GM21367 (cell line): Measurements from ENCODE around the gene WLS.
"Not testable (repeated sequence)": the region's sequence is repeated elsewhere in the genome, so short reads cannot be mapped to it uniquely, and the experiment has no call there.

ENCODE experiments used
- ATAC-seq: cut with Tn5 transposase; IDR thresholded peaks from one replicate; pipeline ENCODE4 v1.9.1; 2021; ENCODE audit not compliant: unreplicated experiment

The WLS gene

DNA sequence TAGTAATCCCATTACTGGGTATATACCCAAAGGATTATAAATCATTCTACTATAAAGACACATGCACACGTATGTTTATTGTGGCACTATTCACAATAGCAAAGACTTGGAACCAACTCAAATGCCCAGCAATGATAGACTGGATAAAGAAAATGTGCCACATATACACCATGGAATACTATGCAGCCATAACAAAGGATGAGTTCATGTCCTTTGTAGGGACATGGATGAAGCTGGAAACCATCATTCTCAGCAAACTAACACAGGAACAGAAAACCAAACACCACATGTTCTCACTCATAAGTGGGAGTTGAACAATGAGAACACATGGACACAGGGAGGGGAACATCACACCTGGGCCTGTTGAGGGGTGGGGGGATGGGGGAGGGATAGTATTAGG is 60.5 kb downstream of the WLS start:
- not testable (repeated sequence) for ATAC-seq

- ATAC-seq, result no peak
These were observed 63.7 kb downstream of the WLS start for GRCh38 chr1:68168545-68169171.

- no peak for ATAC-seq
These were observed 65.1 kb downstream of the WLS start for GRCh38 chr1:68167211-68167610.

DNA sequence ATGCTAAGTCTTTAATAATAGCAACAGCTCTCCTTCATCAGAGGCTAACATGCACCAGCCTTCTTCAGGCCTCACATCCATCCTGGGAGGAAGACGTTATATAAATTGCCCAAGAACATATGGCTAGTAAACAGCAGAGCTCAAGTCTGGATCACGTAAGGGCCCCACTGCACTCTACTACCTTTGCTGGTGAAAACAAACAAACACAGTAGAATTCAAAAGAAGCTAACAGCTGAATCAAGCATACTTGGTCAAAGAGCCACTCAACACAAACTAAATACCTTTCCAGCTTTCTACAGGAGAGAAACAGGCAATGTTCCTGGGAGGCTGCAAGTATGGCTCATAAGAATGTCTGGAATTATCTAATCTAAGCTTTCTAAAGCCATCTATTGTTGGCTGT is 66.0 kb downstream of the WLS start:
- ATAC-seq, result no peak

- ATAC-seq, result no peak
These were observed 66.7 kb downstream of the WLS start for GRCh38 chr1:68165665-68166064.

GRCh38 chr1:68164918-68165317 is 67.4 kb downstream of the WLS start:
- no peak for ATAC-seq

DNA sequence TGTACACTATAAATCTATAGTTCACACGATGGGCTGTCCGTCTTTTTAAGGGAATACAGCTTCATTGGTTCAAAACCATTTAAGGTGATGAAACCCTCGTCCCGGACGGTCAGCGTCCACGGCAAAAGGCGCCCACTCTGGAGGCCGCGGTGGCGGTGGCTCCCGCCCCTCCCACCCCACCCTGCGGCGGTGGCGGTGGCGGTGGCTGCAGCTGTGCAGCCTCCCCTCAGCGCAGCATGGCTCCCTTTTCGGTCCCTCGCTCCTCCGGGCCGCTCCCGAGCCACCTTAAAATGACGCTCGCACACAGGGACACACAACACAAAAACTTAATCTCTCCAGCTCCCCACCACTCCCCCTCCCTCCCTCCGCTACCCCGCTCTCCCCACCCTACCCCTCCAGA is 69.1 kb downstream of the WLS start:
- no peak for ATAC-seq

DNA sequence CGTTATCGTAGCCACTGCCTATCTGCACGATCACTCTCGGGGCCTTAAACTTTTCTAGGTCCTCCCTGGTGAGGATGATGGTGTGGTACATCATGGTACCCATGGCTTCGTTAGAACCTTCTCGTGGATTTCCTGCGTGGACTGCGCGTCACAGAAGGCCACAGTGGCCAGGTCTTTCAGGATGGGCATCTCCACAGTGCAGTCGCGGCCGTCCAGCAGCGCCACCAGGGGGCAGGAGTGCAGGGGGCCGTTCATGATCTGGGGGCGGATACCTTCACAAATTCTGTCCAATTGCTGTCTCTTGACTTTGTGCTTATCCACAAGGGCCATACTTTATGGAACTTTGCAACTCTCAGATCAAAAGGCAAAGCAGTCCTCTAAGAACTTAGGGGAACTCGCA is 69.6 kb downstream of the WLS start:
- ATAC-seq, result no peak

GRCh38 chr1:68161672-68162071 is 70.7 kb downstream of the WLS start:
- ATAC-seq, result not testable (repeated sequence)

DNA sequence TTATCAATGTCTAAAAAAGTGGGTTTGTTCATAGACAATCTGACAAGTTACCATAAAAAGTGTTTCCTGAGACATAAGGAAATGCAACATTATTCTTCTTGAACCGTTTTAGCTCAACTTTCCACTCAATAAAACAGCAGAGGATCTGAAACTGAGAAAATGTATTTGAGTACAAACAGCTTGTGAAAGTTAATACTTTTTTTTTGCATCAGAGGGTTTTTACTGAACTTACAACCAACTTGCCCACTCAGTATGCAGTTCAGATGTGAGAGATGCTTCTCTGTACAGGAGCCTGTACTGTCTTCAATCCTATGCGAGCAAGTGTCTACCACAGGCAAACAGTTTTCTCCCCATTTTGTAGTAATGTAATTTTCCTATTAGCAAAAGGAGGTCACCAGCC is 71.4 kb downstream of the WLS start:
- peak; percentile 93 for ATAC-seq

DNA sequence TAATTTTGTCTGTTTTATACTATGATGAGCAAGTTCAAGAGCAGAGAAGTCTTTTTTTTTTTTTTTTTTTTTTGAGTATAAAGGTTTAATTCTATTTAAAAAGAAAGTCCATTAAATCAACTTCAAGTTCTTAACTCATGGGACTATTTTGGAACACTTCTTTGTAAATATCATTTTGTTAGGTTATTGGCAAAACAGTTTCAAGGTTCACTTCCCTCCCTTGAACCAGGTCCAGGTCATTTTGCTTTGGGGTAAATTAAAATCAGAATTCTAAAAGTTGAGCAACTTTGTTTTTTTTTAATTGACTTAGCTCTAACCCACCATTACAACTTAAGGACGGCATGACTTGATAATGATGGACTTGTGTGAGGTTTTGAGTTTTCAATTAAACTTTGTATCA is 72.3 kb downstream of the WLS start:
- no peak for ATAC-seq

GRCh38 chr1:68158837-68159236 is 73.5 kb downstream of the WLS start:
- no peak for ATAC-seq

- no peak for ATAC-seq
These were observed 74.9 kb downstream of the WLS start for GRCh38 chr1:68157416-68157815.

- ATAC-seq, result no peak
These were observed 80.6 kb downstream of the WLS start for GRCh38 chr1:68151690-68152089.

- no peak for ATAC-seq
These were observed 82.4 kb downstream of the WLS start for GRCh38 chr1:68149907-68150306.

- ATAC-seq, result no peak
These were observed 83.1 kb downstream of the WLS start for GRCh38 chr1:68149110-68149798.

DNA sequence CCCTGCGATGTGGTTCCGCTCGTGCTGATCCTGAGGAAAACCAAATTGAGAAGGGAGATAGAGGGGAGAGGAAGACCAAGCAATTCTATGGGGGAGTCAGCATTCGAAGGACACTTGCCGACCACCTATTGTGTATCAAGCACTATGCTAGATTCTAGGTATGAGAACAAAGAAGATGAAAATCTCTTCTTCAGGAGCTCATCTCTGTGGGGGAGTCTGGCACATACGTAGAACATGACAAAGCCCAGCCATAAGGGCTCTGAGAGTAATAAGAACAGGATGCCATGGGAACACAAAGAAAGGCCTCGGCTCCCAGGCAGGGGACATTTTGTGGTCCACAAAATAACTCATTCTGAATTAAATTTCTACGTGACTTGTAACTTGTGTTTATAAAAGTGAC is 83.7 kb downstream of the WLS start:
- no peak for ATAC-seq

GRCh38 chr1:68147534-68148171 is 84.7 kb downstream of the WLS start:
- ATAC-seq, result no peak

DNA sequence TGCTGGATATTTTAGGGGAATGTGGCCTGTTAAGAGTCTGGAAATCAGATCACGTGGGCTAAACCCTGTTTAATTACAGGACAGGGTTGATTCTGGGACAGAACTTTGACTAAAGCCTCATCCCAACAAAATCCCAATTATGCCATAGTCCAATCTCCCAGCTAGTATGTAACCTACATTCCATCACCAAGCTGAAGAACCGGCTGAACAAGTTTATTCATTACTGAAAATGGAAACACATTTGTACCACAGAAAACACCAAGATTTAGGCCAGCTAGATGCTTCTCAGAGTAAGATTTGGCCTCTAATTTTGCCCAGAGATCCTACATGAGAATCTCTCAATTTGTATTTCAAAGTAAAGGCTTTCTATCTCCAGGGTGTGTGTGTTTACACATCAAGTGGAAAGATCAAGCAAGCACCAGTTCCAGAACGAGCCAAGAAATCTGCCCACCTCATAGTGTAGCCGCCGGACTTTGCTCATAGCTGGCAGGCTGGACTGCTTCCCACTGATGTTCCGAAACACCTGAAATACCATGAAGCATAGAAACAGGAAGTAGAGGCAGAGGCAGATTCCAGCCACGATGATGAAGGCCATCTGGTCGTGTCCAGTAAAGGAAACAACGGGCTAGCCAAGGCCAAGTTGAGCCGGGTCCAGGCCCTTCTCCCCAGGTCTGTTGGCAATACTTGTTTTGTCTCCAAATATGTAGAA is 86.8 kb downstream of the WLS start:
- no peak for ATAC-seq

DNA sequence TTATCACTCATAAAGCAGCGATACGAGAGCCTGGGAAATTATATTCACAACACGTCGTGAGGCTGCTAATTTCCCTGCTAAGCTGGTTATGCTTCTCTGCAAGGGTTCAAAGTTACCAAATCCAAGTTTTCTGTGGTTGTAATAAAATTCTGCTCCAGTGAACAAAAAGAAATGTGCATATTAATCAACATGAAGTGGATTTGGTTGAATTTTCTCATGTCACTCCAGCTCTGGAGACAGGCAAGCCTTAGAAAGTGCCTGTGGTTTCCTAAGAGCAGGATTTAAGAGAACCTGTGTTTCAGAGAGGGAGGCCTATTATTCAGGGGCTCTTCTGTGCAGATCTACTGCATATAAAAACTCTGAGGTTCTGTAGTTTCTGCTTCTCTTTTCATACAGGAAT is 87.5 kb downstream of the WLS start:
- no peak for ATAC-seq

GRCh38 chr1:68143633-68144032 is 88.7 kb downstream of the WLS start:
- no peak for ATAC-seq

GRCh38 chr1:68142461-68142860 is 89.9 kb downstream of the WLS start:
- no peak for ATAC-seq
